ENCODE results near the gene BBOF1. TPM values are rescaled to one million over a fixed set of nuclear protein-coding genes. Genes with fewer than 3 reads are reported as not detected.

The BBOF1 gene
- total RNA-seq, 2 donors from 2014 or later, result 6.8 to 7.2 TPM

DNA sequence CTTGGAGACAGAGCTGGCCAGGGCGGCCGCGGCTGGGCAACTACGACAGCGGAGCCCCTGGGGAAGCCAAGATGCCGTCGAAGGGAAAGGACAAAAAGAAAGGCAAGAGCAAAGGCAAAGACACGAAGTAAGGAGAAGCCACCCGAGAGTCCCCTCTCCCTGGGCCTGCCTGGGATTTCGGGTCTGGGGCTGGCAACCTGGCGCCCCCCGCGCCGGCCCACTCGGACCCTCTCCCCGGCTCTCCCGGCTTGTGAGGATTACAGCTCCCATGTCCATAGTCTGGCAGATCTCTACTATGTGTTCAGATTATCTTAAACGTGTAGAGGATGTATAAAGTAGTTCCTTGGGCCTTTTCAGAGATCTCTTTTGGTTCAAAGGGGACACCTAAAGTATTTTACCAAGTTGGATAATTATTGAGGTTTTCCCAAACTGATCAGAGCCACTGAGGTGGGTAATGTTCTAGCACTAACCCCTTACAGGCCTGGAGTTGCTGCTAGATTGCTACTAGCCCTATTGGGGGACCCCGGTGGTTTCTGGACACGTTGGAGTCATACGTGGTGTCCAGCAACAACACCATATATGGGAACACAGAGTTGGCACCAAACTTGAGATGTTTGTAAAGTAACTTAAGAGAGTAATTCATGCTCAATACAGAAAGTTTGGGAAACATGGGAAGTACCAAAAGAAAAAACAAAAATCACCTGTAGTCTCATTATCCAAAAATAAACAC is 424 bp downstream of the BBOF1 start:
- intact Hi-C loops (cut with DNase I), result loop anchor here in 1 of 2 donors (1.0 kb wide), 1 partner anchor 17 kb away; no protein-coding TSS in a partner anchor
- no peak for DNase-seq (ENCODE audit: low spot score)

DNA sequence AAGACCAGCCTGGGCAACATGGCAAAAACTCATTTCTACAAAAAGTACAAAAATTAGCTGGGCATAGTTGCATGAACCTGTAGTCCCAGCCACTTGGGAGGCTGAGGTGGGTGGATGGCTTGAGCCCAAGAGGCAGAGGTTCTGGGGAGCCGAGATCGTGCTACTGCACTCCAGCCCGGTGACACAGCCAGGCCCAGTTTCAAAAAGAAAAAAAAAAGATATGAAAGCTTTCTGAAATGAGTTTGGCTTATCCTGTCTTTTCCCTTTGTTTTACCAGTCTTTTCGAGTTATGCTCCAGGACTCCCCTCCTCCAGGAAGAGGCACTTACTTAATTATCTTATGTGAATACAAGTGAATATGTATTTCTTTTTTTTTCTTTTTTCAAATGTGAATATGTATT is 3.2 kb downstream of the BBOF1 start:
- intact Hi-C loops (cut with DNase I), result no loop called here
- DNase-seq (ENCODE audit: low spot score), result no peak

DNA sequence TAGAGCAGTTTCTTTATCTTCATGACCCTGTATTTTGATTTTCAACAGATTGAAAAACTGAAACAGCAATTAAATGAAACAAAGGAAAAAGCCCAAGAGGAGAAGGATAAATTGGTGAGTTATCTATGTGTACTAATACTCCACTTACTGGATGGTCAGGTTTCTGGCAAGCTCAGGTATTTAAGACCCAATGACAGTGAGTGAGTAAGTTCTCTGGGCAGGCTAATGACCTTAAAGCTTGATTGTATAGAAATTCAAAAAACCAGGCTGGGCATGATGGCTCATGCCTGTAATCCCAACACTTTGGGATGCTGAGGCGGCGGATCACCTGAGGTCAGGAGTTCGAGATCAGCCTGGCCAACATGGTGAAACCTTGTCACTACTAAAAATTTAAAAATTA is 10.0 kb downstream of the BBOF1 start:
- intact Hi-C loops (cut with DNase I), result no loop called here

DNA sequence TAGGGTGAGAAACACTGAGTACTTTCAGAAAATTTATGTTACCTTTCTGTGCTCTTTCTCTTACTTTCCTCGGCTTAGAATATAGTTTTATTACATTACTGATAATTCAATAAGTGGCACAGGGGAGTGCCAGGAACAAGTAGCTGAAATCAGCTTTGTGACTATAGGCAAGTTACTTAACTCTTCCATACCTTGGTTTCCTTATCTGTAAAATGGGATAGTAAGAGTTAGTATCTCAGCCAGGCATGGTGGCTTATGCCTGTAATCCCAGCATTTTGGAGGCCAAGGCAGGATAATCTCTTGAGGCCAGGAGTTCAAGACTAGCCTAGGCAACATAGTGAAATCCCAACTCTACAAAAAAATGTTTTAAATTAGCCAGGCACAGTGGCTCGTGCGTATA is 15.4 kb downstream of the BBOF1 start:
- intact Hi-C loops (cut with DNase I), result no loop called here
- no peak for DNase-seq (ENCODE audit: low spot score)

More for the DNA sequence above, 10.0 kb downstream of the BBOF1 start:
- no peak for DNase-seq (ENCODE audit: low spot score)

DNA sequence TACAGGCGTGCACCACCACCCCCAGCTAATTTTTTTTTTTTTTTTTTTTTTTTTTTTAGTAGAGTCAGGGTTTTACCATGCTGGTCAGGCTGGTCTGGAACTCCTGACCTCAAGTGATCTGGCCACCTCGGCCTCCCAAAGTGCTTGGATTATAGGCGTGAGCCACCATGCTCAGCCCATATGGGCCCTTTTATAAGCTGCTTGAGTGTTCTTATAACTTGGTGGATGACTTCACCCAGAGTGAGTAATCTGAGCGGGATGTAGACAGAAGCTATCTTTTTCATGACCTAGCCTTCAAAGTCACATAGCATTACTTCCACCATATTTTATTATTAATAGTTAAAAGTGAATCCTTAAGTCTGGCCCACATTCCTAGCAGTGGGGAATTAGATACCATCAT is 16.4 kb downstream of the BBOF1 start:
- no peak for DNase-seq (ENCODE audit: low spot score)
- intact Hi-C loops (cut with DNase I), result no loop called here

DNA sequence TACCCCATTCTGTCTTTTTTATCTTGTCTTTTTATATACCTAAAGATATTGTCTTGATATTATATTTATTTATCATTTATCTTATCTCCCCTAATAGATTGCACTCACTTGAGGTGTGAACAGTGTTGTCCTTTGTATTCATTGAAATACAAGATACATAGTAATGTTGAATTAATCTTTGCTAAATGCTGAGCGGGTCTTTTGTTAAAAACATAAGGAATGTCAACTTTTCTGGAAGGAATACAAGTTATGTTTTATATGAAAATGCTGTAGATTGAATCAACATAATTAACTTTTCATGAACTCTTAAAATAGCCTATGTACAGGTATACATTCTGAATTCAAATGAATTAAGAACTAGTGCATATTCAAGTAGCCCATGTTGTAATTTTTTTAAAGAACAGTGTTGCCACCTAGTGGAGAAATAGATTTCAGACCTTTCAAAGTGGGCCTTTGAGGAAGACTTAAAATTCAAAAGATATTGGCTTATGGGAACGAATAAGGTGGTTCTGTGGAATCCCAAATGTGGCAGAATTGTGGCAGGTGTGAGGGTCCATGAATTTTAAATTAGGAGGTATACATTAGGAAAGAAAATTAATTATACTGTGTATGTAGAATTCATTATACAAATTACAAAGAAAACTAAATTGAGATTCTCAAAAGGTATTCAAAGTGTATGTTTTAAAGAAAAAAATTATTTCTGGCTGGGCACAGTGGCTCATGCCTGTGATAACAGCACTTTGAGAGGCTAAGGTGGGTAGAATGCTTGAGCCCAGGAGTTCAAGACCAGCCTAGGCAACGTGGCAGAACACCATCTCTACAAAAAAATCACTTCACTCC is 19.1 kb downstream of the BBOF1 start:
- DNase-seq (ENCODE audit: low spot score), result no peak
- intact Hi-C loops (cut with DNase I), result no loop called here

DNA sequence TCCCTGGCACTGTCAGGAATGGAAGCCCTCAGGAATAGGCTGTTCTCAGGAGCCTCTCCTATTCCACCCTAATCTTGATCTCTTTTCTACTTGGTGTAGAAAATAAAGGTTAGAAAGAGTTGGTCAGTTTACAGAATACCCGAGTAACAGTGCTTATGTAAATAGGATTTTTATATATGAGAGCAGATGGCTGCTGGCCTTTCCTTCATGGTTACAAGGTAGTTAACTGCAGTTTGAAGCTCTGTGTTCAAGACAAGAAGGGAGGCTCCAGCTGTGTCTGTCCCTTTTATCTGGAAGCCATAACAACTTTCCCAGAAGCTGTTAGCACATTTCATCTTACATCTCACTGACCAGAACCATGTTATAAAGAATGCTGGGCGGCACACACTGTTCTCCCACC is 23.1 kb downstream of the BBOF1 start:
- intact Hi-C loops (cut with DNase I), result no loop called here
- no peak for DNase-seq (ENCODE audit: low spot score)

DNA sequence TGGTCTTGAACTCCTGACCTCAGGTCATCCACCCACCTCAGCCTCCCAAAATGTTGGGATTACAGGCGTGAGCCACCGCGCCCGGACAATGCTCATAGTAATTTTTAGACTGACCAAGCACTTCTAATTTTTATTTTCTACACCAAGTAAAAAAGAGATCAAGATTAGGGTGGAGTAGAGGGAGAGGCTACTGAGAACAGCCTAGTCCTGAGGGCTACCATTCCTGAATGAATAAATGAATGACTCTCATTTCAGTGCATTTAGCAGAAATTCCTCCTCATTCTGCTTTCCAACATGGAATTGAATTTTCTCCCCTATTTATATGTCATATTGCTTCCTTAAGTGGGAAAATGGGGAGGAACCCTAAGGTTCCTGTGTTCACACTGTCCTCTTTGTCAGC is 26.4 kb downstream of the BBOF1 start:
- intact Hi-C loops (cut with DNase I), result no loop called here
- DNase-seq (ENCODE audit: low spot score), result no peak

DNA sequence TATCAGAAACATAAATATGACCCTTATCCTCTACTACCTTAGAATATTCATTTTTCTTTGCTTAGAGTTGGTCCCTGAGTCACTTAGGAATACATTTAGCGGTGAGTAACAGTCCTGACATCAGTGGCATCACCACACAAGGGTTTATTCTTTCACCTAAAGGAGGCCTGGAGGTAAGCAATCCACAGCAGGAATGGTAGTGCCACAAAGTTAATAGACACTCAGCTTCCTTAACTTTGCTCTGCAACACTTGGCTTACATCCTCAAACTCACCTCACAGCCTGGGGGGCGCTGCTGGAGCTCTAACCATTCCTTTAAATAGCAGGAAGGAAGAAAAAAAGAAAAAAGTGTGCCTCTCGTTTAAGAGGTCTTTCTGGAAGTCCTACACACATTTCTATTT is 29.1 kb downstream of the BBOF1 start:
- DNase-seq (ENCODE audit: low spot score), result no peak
- intact Hi-C loops (cut with DNase I), result no loop called here

DNA sequence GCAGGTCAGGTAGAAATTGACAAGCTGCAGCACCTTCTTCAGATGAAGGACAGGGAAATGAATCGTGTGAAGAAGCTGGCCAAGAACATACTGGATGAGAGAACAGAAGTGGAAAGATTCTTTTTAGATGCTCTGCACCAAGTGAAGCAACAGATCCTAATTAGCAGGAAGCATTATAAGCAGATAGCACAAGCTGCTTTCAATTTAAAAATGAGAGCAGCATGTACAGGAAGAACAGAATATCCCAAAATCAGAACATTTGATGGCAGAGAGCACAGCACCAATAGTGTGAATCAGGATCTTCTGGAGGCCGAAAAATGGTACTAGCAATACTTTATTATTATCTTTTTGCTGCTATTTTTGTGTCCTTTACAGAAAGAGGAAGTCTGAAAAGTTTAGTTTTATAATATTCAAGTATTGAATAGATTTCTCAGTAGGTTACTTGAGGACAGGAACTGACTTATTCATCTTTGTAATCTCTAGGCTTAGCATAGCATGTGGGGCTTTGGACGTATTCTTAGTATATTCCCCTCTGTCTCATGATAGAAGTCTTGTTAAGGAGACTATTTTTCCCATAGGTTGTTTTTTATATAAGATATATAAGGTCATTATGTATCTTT is 30.8 kb downstream of the BBOF1 start:
- intact Hi-C loops (cut with DNase I), result no loop called here
- DNase-seq (ENCODE audit: low spot score), result no peak

DNA sequence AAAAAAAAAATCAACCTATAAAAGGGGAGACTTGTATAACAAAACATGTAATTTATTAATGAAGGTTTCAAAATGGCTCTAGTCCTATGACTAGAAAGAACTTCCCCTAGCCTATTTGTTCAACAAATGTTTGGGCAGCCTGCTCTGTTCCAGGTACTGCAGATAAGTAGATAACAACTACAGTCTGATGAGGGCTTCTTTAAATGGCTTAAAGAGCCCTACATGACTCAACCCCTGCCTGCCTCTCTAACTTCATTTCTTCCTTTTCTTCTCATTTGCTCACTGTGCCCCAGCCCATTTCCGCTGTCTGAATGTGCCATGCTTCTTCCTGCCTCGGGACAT is 43.6 kb downstream of the BBOF1 start:
- no peak for DNase-seq (ENCODE audit: low spot score)
- intact Hi-C loops (cut with DNase I), result no loop called here

DNA sequence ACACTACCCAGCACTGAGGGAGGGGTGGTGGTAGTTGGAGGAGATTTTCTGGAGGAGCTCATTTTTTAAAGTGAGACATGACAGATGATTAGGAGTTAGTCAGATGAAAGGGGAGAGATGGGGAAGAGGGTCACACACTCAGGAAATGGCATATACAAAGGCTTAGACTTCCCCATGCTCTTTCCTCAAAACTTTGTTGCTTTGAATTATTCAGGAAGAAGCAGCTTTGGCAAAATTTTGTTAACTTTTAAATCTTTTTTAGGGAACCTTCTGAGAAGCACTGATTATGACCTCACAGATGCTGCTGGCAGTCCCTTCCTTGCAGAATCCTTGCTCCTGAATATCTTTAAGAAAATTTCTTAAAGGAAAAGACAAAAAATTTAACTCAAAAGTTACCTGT is 45.3 kb downstream of the BBOF1 start:
- intact Hi-C loops (cut with DNase I), result no loop called here
- no peak for DNase-seq (ENCODE audit: low spot score)

DNA sequence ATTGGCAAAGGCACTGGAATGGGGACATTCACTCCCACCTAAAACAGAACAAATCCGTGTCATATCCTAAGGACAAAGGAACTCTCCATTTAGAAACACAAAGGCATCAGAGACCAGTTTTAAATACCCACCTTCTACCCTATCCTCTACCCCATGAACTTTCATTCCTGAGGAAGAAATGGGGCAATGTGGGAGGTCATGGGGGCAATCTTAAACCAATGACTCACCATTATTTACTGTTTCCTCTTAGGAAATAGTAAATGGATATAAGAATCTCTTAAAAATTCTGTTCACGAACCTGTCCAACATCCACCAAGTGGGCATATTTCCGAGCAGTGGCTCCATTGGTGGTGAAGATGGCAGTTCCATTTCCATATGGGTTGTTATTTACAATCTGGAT is 45.7 kb downstream of the BBOF1 start:
- intact Hi-C loops (cut with DNase I), result no loop called here
- DNase-seq (ENCODE audit: low spot score), result no peak

DNA sequence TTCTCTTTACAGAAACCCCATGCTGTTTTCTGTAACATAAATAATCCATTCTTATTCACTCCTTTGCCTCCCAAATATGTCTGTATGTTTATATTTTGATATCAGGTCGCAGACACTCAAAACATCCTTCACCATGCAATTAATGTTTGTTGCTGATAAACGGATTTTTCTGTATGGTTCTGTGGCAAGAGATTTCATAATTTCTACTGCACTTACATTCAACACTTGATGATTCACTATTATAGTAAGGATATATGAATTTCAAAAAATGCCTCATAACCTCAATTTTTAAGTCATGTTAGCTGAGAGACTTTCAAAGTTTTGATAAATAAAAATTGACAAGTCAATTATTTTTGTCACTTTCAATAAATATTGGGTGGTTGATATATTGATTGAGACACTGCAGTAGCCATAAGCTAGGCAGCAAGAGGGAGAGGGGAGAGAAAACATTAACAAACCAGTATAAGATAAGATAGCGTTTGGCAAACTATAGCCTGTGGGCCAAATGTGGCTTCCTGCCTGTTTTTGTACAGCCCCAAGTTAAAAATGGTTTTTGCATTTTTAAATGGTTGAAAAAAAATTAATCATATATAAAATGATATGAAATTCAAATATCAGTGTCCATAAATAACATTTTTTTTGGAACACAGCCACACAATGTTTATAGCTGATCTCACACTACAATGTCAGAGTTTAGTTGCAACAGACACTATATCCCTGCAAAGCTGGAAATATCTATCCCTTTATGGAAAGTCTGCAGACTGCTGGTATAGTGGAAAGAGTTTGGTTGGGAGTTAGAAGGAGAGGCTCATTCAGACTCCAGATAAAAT is 46.8 kb downstream of the BBOF1 start:
- no peak for DNase-seq (ENCODE audit: low spot score)

DNA sequence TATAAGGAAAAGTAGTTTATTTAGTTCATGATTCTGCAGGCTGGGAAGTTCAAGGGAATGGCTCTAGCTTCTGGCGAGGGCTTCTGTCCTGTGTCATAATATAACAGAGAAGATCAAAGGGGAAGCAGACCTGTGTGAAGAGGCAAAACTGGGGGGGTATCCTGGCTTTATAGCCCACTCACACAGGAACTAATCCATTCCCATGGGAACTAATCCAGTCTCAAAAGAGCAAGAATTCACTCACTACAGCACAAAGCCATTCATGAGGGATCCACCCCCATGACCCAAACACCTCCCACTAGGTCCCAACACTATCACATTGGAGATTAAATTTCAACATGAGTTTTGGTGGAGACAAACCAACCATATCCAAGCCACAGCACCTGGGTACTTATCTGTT is 58.3 kb downstream of the BBOF1 start:
- DNase-seq (ENCODE audit: low spot score), result no peak
- intact Hi-C loops (cut with DNase I), result no loop called here

More for the DNA sequence above, 46.8 kb downstream of the BBOF1 start:
- intact Hi-C loops (cut with DNase I), result no loop called here

DNA sequence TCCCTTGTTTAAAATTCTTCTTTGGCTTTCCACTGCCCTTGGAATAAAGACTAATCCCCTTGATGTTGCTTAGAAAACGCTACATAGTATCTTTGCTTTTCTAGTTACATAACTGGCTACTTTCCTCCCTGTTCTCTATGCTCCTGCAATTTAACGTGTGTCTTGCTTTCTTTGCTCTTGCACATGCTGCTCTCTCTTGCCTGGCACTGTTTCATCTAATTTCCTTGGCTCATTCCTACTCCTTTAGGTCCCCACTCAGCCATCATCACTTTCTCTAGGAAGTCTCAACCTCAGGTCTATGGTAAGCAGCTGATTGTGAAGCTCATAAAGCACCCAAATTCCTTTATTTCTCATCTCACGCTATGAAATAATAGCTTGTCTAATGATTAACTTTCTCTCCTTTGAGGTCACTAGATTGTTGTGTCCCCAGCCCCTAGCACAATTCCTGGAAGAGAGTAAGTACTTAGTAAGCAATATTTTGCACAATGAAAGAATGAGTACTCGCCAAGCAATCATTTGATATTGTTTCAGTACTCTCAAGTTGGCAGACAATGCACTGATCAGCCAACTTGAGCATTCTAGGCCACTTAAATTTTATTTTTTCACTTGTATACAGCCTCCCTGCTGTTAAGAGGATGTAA is 61.8 kb downstream of the BBOF1 start:
- intact Hi-C loops (cut with DNase I), result no loop called here
- no peak for DNase-seq (ENCODE audit: low spot score)

DNA sequence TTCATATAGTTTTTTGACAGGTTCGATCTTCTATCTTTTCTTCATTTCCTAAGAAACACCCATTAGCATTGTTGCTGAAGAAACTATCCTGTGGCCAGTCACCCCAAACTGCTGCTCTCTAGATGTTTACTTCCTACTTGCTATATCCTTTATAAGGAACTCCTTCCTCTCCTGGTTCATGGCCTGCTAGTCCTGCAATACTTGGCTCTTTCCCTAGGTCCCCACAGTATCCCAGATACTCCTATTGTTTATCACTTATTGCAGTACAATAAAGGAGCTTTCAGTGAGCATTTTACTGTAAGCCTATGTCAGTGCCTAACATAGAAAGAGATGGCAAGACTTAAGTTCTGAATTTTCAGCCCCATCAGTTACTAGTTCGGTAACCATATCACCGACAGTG is 62.3 kb downstream of the BBOF1 start:
- intact Hi-C loops (cut with DNase I), result no loop called here

DNA sequence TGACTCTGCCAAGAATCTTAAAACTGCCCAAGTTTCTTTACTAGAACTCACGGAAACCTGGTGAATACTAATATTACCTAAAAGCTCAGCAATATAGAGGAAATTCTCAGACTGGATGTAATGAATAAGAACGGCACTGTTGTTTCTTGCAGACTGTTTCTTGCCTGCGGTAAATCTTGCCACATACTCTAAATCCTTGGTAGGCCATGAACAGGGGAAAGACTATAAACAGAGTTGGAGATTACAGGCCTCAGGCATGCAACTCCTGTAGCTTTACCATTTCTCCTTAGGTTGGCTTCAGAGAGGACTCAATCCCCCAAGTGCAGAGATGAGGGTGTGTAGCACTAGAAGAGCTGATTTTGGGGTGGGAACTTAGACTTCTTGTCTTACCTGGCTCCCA is 64.0 kb downstream of the BBOF1 start:
- intact Hi-C loops (cut with DNase I), result no loop called here
- no peak for DNase-seq (ENCODE audit: low spot score)

More for the DNA sequence above, 62.3 kb downstream of the BBOF1 start:
- DNase-seq (ENCODE audit: low spot score), result no peak

DNA sequence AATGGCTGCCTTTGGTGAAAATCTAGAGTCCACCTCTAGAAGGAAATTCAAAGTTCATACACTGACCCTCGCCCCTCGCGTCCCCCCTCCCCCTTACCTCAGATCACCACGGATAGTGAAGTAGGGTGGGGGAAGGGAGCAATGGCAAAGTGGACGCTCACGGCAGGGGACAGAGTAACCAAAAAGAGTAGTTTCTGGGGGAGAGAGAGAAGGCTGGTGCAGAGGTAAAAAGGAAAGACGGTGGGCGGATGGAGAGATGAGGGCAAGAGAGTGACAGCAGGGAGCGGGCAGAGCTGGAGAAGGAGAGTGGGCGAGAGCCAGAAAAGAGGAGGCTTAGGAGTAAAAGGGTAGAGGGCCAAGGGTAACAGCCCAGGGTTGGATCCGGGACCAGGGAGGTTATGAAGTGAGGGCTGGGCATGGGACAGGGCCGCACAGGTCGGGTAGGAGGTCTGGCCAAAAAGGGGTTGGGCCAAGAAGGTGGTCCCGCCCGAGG is 64.7 kb downstream of the BBOF1 start:
- no peak for DNase-seq (ENCODE audit: low spot score)
- intact Hi-C loops (cut with DNase I), result no loop called here
